Cardiac fibroblast (primary cell): ENCODE data around the gene TAS2R50.
A peak's percentile ranks its signal among the peaks of the same experiment; 100 is the strongest.

ENCODE experiments used
- DNase-seq, 2 donors: peaks; one replicate each; pipeline versions ENCODE4 v3.0.0 to v3.0.0-alpha.2; 2010; ENCODE audit warnings: low read depth in 2 of 2
- H3K4me3 ChIP-seq, 2 donors: replicated peaks in 1 of 2; 1 replicate in 1 of 2; 2 replicates in 1 of 2; pipeline ENCODE4 v1.5.1; 2011; ENCODE audit warnings: low read depth in 2 of 2, low read length in 2 of 2, mild to moderate bottlenecking in 2 of 2, moderate library complexity in 1 of 2
- CTCF ChIP-seq: IDR thresholded peaks from one replicate; pipeline ENCODE4 v1.5.1; 2011; ENCODE audit warnings: low read depth, mild to moderate bottlenecking, low read length, inconsistent platforms

TAS2R50 gene

DNA sequence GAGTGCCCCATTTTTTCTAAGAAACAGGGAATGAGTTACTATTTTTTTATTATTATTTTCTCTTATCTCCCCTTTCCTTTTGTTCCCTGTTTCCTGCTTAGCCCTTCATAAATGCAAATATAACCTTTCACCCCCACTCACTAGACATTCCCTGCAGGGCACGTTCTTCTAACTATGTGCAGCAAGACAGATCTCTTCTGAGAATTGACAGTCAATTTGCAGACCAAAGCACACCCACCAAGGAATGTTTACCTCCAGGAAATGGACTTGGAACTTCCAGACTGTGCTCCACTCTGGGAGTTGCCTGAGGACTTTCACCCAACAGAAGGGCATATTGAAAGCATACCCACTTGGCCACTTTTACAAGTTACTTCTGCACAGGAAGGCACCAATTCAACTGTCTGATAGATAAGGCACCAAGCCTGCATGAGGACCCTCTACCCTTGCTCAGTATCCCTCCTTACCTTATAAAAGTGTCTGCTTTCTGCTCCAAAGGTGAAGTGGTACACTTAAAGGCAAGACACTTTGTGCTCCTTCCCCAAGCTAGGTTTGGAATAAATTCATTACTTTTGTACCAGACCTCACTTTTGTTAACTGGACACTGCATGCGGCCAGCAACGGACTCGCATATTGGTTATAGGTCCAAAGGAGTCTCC is 29.2 kb upstream of the TAS2R50 start:
- DNase-seq = peak in 1 of 2 donors; percentile 10
- no peak overlapping the region for H3K4me3 ChIP-seq
- TF ChIP-seq CTCF = no peak

GRCh38 chr12:11014234-11014633 is 27.5 kb upstream of the TAS2R50 start:
- DNase-seq = peak in 1 of 2 donors; percentile 11
- H3K4me3 ChIP-seq = no peak overlapping the region
- no peak for TF ChIP-seq CTCF

- H3K4me3 ChIP-seq = no peak overlapping the region
- DNase-seq = no peak
- no peak for TF ChIP-seq CTCF
Observed at GRCh38 chr12:11007608-11008007, 20.9 kb upstream of the TAS2R50 start.

DNA sequence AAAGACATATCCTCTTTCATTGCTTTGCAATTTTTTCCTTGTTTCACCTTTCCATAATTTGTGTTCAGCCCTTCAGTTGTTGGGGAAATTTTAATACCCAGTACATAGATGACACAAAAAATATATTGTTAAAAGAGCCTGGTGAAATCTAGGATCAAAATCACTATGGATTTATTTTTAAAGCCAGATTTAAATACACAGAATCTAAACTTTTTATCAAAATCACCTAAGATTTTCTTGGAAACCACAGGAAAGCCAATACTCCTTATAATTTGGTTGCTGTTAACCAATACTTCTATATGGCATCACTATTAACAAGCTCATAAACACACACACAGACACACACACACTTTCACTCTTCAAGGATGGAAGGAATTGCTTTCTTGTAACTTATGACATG is 11.5 kb upstream of the TAS2R50 start, which contains the start of gene TAS2R20:
TAS2R20 (minus strand) TSS at position 101 of the 400 bp plus-strand sequence. CDS start 429 bp downstream, outside the sequence.
- no peak for TF ChIP-seq CTCF
- no peak within 1 kb of the TSS for H3K4me3 ChIP-seq
- DNase-seq = no peak

DNA sequence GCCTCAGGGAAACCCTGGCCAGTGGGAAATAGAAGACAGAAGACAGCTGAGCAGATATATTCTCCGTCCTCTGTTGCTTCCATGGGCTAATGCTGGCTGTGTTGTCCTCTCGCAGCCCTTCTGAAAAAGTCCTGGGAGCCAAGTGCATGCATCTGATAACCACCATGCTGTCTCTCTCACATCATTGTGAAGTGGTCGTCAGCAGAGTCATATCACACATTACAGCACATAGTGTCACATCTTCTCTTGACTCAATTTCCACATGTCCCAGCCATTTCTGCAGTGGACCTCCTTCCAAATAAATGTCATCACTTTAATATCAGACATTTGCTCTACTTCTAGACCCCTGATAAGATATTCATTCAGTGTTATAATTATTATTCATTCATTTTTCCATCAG is 7.6 kb upstream of the TAS2R50 start:
- DNase-seq = no peak
- H3K4me3 ChIP-seq = no peak overlapping the region
- TF ChIP-seq CTCF = no peak

DNA sequence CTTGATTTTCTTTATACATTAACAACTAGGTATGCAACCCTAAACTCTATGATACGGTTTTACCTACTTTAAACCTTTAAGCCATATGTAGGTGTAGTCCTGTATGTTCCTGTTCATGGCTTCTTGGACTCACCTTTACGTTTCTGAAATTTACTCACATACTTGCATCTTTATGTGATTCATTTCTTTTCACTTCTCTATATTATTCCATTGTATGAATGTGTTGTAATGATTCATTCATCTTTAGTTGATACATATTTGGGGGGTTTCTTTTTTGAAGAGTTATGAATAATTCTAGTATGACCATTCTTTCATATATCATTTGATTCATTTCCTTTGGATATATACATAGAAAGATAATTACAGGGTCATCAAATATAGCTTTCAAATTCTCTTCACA is 2.4 kb upstream of the TAS2R50 start:
- H3K4me3 ChIP-seq = no peak overlapping the region
- DNase-seq = no peak
- TF ChIP-seq CTCF = no peak

DNA sequence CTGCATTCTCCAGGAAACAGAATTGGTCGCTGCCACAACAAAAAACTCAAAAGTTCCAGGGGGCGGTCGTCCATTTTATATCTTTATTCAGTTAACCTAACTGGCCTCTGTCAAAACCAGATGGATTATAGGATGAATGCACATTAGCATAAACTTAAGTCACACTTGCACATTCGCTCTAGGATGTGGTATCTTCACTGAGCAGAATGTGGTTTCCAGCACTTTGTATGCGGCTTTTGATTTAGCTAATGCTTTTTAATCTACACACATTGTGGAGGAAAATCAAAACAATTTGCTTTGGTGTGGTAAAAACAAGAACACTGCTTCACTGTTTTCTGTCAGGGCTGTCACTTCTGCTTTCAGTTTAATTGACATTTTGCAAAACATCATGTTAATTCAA is 4.5 kb downstream of the TAS2R50 start:
- no peak for TF ChIP-seq CTCF
- H3K4me3 ChIP-seq = no peak overlapping the region
- DNase-seq = no peak
